ENCODE results near the gene GRAP. TPM values are rescaled to one million over a fixed set of nuclear protein-coding genes. Genes with fewer than 3 reads are reported as not detected.

GRAP gene
- total and polyA plus RNA-seq, 9 of the 15 experiments (the other 6 are each of a cell fraction or from before 2014, with no cell fraction given): 0.07 to 0.41 (median 0.19) TPM; not detected in 5

- TF ChIP-seq KLF16 (IDR thresholded peaks at IDR 0.05) (no peak), ZNF431 (CRISPR knock-in tag; IDR thresholded peaks at IDR 0.05) (no peak), ZNF655 (CRISPR knock-in tag; IDR thresholded peaks at IDR 0.05) (no peak), CTCFL (IDR thresholded peaks at IDR 0.05; ENCODE audit: borderline replicate concordance, insufficient read depth, low read depth, low read length, poor library complexity, severe bottlenecking) (no peak), CHAMP1 (IDR thresholded peaks at IDR 0.05) (no peak), CTBP1 (IDR thresholded peaks at IDR 0.05; ENCODE audit: borderline replicate concordance) (no peak), ZNF263 (CRISPR knock-in tag; IDR thresholded peaks at IDR 0.05; ENCODE audit: borderline replicate concordance) (no peak), ZBED1 (IDR thresholded peaks at IDR 0.05) (no peak), CBX1 (IDR thresholded peaks at IDR 0.05; ENCODE audit: low read depth) (no peak), ILK (tag; IDR thresholded peaks at IDR 0.05; ENCODE audit: borderline replicate concordance, low read depth) (no peak), IRF2 (CRISPR knock-in tag; IDR thresholded peaks at IDR 0.05) (no peak), GABPA (tag; conservative IDR thresholded peaks at IDR 0.05; ENCODE audit: low read depth) (no peak), ZBTB7A (IDR thresholded peaks at IDR 0.05; ENCODE audit: borderline replicate concordance, control insufficient read depth, low read depth, low read length) (peak; percentile 47; the same call in 1 of the 2 replicates), ESRRB (CRISPR knock-in tag; IDR thresholded peaks at IDR 0.05; ENCODE audit: borderline replicate concordance) (no peak), ZC3H8 (IDR thresholded peaks at IDR 0.05) (no peak), JUND (IDR thresholded peaks at IDR 0.05; ENCODE audit: borderline replicate concordance, low read depth, low read length) (peak; percentile 77), JUND (tag; IDR thresholded peaks at IDR 0.05; ENCODE audit: borderline replicate concordance, low read depth, low read length) (peak; percentile 62; the same call in 1 of the 3 replicates), ZNF76 (CRISPR knock-in tag; IDR thresholded peaks at IDR 0.05; ENCODE audit: borderline replicate concordance) (no peak), ZNF449 (CRISPR knock-in tag; IDR thresholded peaks at IDR 0.05) (no peak), JUN (IDR thresholded peaks at IDR 0.05; ENCODE audit: borderline replicate concordance, low read depth, low read length) (0 out of 2 replicates have a peak, but pooled peaks have one; percentile 28), JUN (CRISPR knock-in tag; IDR thresholded peaks at IDR 0.05; ENCODE audit: borderline replicate concordance) (no peak)
These were observed 31.3 kb downstream of the GRAP start (continued) for GRCh38 chr17:19015428-19015827.

Measured in K562 (cell line).